Chondrocyte (in vitro differentiated cells): ENCODE results near the gene TUBA8. TPM values are rescaled to one million over a fixed set of nuclear protein-coding genes. Genes with fewer than 3 reads are reported as not detected.
A peak's percentile ranks its signal among the peaks of the same experiment; 100 is the strongest.

Source experiments
- DNase-seq: peaks from one replicate; pipeline ENCODE4 v3.0.0; 2021; ENCODE audit warnings: mixed read lengths, low spot score
- H3K27ac Mint-ChIP-seq: one replicate; pipeline ENCODE4 v1.8.0; 2021; ENCODE audit warnings: mild to moderate bottlenecking, moderate library complexity, mixed read lengths; ENCODE audit not compliant: unreplicated experiment
- H3K27me3 Mint-ChIP-seq: 2 replicates; pipeline ENCODE4 v1.8.0; 2021; ENCODE audit warnings: low read depth, mixed read lengths
- H3K36me3 Mint-ChIP-seq: 2 replicates; pipeline ENCODE4 v1.8.0; 2021; ENCODE audit warnings: low read depth, mixed read lengths
- H3K4me1 Mint-ChIP-seq: 2 replicates; pipeline ENCODE4 v1.8.0; 2021; ENCODE audit warnings: low read depth, mild to moderate bottlenecking, mixed read lengths
- H3K4me3 Mint-ChIP-seq: one replicate; pipeline ENCODE4 v1.8.0; 2021; ENCODE audit warnings: mild to moderate bottlenecking, moderate library complexity, mixed read lengths; ENCODE audit not compliant: unreplicated experiment
- H3K9me3 Mint-ChIP-seq: 2 replicates; pipeline ENCODE4 v1.8.0; 2021; ENCODE audit warnings: low read depth, mixed read lengths
- CTCF ChIP-seq: fragments of 200-600 bp; sonication (generic); IDR thresholded peaks from 2 replicates; pipeline ENCODE4 v1.5.0; 2021; ENCODE audit warnings: antibody characterized with exemption, mild to moderate bottlenecking, moderate library complexity
- total RNA-seq: library from RNA; stranded (reverse); gene quantifications from 3 replicates; pipeline ENCODE4 v1.2.1, GENCODE V29; 2021

TUBA8 gene
- total RNA-seq, 1 donor from 2014 or later, result 1.2 TPM

GRCh38 chr22:18085188-18085587 lies 25.4 kb upstream of the TUBA8 start:
- DNase-seq, result no peak
- Mint-ChIP-seq H3K9me3 (peaks cover 3% of the 10 kb centered on the region), H3K27me3 (no peaks in the 10 kb centered on the region), H3K4me1 (peaks cover 9% of the 10 kb centered on the region), H3K36me3 (peaks cover 33% of the 10 kb centered on the region), H3K4me3 (no peak overlapping the region), H3K27ac (no peak overlapping the region)
- no peak for TF ChIP-seq CTCF

GRCh38 chr22:18087350-18087855 lies 23.2 kb upstream of the TUBA8 start:
- Mint-ChIP-seq H3K4me3 (no peak overlapping the region), H3K27me3 (no peaks in the 10 kb centered on the region), H3K4me1 (peaks cover 17% of the 10 kb centered on the region), H3K36me3 (peaks cover 18% of the 10 kb centered on the region), H3K27ac (no peak overlapping the region), H3K9me3 (no peaks in the 10 kb centered on the region)
- no peak for TF ChIP-seq CTCF
- no peak for DNase-seq

- peaks cover 18% of the 10 kb centered on the region for H3K4me1 Mint-ChIP-seq
- H3K4me3 Mint-ChIP-seq, result no peak overlapping the region
- TF ChIP-seq CTCF, result no peak
- H3K27me3 Mint-ChIP-seq, result no peaks in the 10 kb centered on the region
- no peaks in the 10 kb centered on the region for H3K9me3 Mint-ChIP-seq
- peaks cover 13% of the 10 kb centered on the region for H3K36me3 Mint-ChIP-seq
- no peak overlapping the region for H3K27ac Mint-ChIP-seq
- no peak for DNase-seq
Observed at GRCh38 chr22:18088825-18089568, 21.6 kb upstream of the TUBA8 start.

GRCh38 chr22:18090286-18090685 lies 20.3 kb upstream of the TUBA8 start:
- peaks cover 13% of the 10 kb centered on the region for H3K36me3 Mint-ChIP-seq
- no peak for TF ChIP-seq CTCF
- H3K4me3 Mint-ChIP-seq, result no peak overlapping the region
- H3K4me1 Mint-ChIP-seq, result peaks cover 22% of the 10 kb centered on the region
- H3K27me3 Mint-ChIP-seq, result no peaks in the 10 kb centered on the region
- H3K9me3 Mint-ChIP-seq, result no peaks in the 10 kb centered on the region
- no peak for DNase-seq
- H3K27ac Mint-ChIP-seq, result no peak overlapping the region

GRCh38 chr22:18091478-18091877 lies 19.1 kb upstream of the TUBA8 start:
- Mint-ChIP-seq H3K27me3 (no peaks in the 10 kb centered on the region), H3K27ac (peak overlapping the region; percentile 100), H3K4me1 (peaks cover 22% of the 10 kb centered on the region), H3K9me3 (no peaks in the 10 kb centered on the region), H3K4me3 (peak overlapping the region; percentile 78), H3K36me3 (peaks cover 10% of the 10 kb centered on the region)
- DNase-seq, result no peak
- TF ChIP-seq CTCF, result no peak
